ENCODE results near the gene PSME3IP1. TPM values are rescaled to one million over a fixed set of nuclear protein-coding genes. Genes with fewer than 3 reads are reported as not detected.

Gene PSME3IP1
- total and polyA plus RNA-seq, 9 of the 15 experiments (the other 6 are each of a cell fraction or from before 2014, with no cell fraction given) = 63.8 to 187 (median 142) TPM

DNA sequence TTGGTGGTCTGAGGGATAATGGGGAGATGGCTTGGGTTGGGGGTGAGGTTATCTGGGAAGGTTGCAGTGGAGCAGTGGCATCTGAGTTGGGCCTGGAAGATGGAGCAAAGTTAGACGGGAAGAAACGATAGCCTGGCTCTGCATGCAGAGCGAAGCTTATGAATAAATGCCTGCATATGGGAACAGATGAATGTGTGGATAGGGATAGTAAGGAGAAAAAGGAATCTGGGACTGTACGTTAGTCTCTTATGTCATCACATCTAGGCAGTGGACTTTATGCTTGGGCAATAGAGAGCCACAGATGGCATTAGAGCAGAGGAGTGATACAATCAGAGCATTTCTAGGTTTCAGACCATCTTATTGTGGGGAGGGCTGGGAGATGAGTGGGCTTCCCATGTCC is 60.5 kb downstream of the PSME3IP1 start (continued):
- TF ChIP-seq, protein P1, sequence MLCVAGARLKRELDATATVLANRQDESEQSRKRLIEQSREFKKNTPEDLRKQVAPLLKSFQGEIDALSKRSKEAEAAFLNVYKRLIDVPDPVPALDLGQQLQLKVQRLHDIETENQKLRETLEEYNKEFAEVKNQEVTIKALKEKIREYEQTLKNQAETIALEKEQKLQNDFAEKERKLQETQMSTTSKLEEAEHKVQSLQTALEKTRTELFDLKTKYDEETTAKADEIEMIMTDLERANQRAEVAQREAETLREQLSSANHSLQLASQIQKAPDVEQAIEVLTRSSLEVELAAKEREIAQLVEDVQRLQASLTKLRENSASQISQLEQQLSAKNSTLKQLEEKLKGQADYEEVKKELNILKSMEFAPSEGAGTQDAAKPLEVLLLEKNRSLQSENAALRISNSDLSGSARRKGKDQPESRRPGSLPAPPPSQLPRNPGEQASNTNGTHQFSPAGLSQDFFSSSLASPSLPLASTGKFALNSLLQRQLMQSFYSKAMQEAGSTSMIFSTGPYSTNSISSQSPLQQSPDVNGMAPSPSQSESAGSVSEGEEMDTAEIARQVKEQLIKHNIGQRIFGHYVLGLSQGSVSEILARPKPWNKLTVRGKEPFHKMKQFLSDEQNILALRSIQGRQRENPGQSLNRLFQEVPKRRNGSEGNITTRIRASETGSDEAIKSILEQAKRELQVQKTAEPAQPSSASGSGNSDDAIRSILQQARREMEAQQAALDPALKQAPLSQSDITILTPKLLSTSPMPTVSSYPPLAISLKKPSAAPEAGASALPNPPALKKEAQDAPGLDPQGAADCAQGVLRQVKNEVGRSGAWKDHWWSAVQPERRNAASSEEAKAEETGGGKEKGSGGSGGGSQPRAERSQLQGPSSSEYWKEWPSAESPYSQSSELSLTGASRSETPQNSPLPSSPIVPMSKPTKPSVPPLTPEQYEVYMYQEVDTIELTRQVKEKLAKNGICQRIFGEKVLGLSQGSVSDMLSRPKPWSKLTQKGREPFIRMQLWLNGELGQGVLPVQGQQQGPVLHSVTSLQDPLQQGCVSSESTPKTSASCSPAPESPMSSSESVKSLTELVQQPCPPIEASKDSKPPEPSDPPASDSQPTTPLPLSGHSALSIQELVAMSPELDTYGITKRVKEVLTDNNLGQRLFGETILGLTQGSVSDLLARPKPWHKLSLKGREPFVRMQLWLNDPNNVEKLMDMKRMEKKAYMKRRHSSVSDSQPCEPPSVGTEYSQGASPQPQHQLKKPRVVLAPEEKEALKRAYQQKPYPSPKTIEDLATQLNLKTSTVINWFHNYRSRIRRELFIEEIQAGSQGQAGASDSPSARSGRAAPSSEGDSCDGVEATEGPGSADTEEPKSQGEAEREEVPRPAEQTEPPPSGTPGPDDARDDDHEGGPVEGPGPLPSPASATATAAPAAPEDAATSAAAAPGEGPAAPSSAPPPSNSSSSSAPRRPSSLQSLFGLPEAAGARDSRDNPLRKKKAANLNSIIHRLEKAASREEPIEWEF (CRISPR knock-in tag; IDR thresholded peaks at IDR 0.05) = no peak

GRCh38 chr16:57123974-57124674 is 61.7 kb downstream of the PSME3IP1 start:
- no peaks in the 10 kb centered on the region for H3K36me3 ChIP-seq (ENCODE audit: control insufficient read depth, insufficient read depth, low read length)
- in situ Hi-C loops (cut with MboI) (no loop called here), intact Hi-C loops (cut with micrococcal nuclease) (no loop called here)
- no peak for ATAC-seq
- no peaks in the 10 kb centered on the region for H3K9me3 ChIP-seq (replicated peaks; ENCODE audit: control insufficient read depth, insufficient read depth, low read depth, low read length)
- no peak overlapping the region for H3K27ac ChIP-seq (ENCODE audit: extremely low read depth, low read depth, low read length)
- no peaks in the 10 kb centered on the region for H3K27me3 ChIP-seq (ENCODE audit: control insufficient read depth in 2 of 2, insufficient read depth in 2 of 2, low read length in 2 of 2)
- TF ChIP-seq TOE1 (IDR thresholded peaks at IDR 0.05; ENCODE audit: borderline replicate concordance) (0 out of 2 replicates have a peak, but pooled peaks have one; percentile 17), TOE1 (CRISPR knock-in tag; IDR thresholded peaks at IDR 0.05; ENCODE audit: borderline replicate concordance, low read depth) (no peak), RAD51 (IDR thresholded peaks at IDR 0.05; ENCODE audit: borderline replicate concordance, low read depth) (peak; percentile 71; the same call in 1 of the 2 replicates), CBFA2T2 (conservative IDR thresholded peaks at IDR 0.05) (peak; percentile 32), JUN (IDR thresholded peaks at IDR 0.05; ENCODE audit: borderline replicate concordance, low read depth, low read length) (no peak), JUN (CRISPR knock-in tag; IDR thresholded peaks at IDR 0.05; ENCODE audit: borderline replicate concordance) (no peak)
- no peaks in the 10 kb centered on the region for H3K9me1 ChIP-seq (ENCODE audit: control insufficient read depth, insufficient read depth, low read length)
- no peak for FAIRE-seq
- no peak overlapping the region for H3K4me2 ChIP-seq (ENCODE audit: insufficient read depth, low read length)
- POLR2A ChIA-PET = interaction anchor here (0.6 kb wide), 1 partner anchor 38 kb away, joined by 3 read pairs; no protein-coding TSS in a partner anchor
- H4K20me1 ChIP-seq (replicated peaks; ENCODE audit: control insufficient read depth, insufficient read depth, low read length) = no peaks in the 10 kb centered on the region; the same call in 1 of the 2 replicates
- H2AFZ ChIP-seq (ENCODE audit: low read depth, low read length) = no peak overlapping the region
- H3K4me1 ChIP-seq (replicated peaks in 1 of 2; ENCODE audit: control insufficient read depth in 2 of 2, insufficient read depth in 2 of 2, low read length in 2 of 2) = peaks cover 4 to 7% of the 10 kb centered on the region in 2 experiments; a peak in 3 of 5 replicates
- CTCF ChIA-PET (ENCODE audit: low intra/inter-chr PET ratio) = interaction anchor here (0.6 kb wide), 1 partner anchor 41 kb away, joined by 4 read pairs; no protein-coding TSS in a partner anchor
- no peak for DNase-seq (ENCODE audit: extremely low read depth in 1 of 4, low spot score in 3 of 4)
- WGBS (ENCODE audit: insufficient coverage, low coverage, missing lambda C conversion rate) = 42% methylated on average over 9 of the region's 11 CpGs
- no peaks in the 10 kb centered on the region for H3K79me2 ChIP-seq (ENCODE audit: control insufficient read depth, insufficient read depth, low read length)
- BruUV-seq (replicated peaks) = no TSS peak
- H3K9ac ChIP-seq (ENCODE audit: insufficient read depth in 1 of 2, low read depth in 2 of 2, low read length in 2 of 2) = peak overlapping the region in 1 of 2 experiments; percentile 7; a peak in 1 of 4 replicates
- no peak overlapping the region for H3K4me3 ChIP-seq

Measured in K562 (cell line).